Gastroesophageal sphincter (tissue), 4 donors: ENCODE data around the gene TENT4A. TPM values are rescaled to one million over a fixed set of nuclear protein-coding genes. Genes with fewer than 3 reads are reported as not detected.

Source experiments
- ATAC-seq: fragments of 150-250 bp; one replicate; pipeline ENCODE4 v1.9.1; 2016; ENCODE audit warnings: mild to moderate bottlenecking, moderate library complexity
- H3K27ac ChIP-seq, 4 donors: fragments of 200-600 bp; sonication (generic) in 3 of 4; 1 replicate in 3 of 4; 2 replicates in 1 of 4; pipeline ENCODE4 v1.5.1; 2016 to 2019
- H3K27me3 ChIP-seq: fragments of 200-600 bp; sonication (generic); one replicate; pipeline ENCODE4 v1.5.1; 2019
- H3K36me3 ChIP-seq, 2 donors: fragments of 200-600 bp; sonication (generic); one replicate each; pipeline ENCODE4 v1.5.1; 2019; ENCODE audit warnings: control low read depth in 1 of 2
- H3K4me1 ChIP-seq, 3 donors: fragments of 200-600 bp; sonication (generic); 1 replicate in 2 of 3; 2 replicates in 1 of 3; pipeline ENCODE4 v1.5.1; 2016 to 2019; ENCODE audit warnings: control low read depth in 2 of 3
- H3K4me3 ChIP-seq, 2 donors: fragments of 200-600 bp; sonication (generic); one replicate each; pipeline ENCODE4 v1.5.1; 2019; ENCODE audit warnings: mild to moderate bottlenecking in 1 of 2, moderate library complexity in 1 of 2
- H3K9me3 ChIP-seq, 3 donors: fragments of 200-600 bp; sonication (generic); one replicate each; pipeline ENCODE4 v1.5.1; 2017 to 2019; ENCODE audit warnings: control low read depth in 2 of 3
- EP300 ChIP-seq: sonication (generic); formaldehyde crosslinking; IDR thresholded peaks from one replicate; pipeline ENCODE4 v1.6.1; 2017; ENCODE audit warnings: antibody characterized with exemption, mild to moderate bottlenecking
- POLR2A ChIP-seq, 2 donors: fragments of 450-650 bp; IDR thresholded peaks; one replicate each; pipeline ENCODE4 v1.6.1; 2017; ENCODE audit warnings: antibody characterized with exemption in 2 of 2, mild to moderate bottlenecking in 2 of 2, moderate library complexity in 1 of 2
- POLR2AphosphoS5 ChIP-seq: sonication (generic); formaldehyde crosslinking; IDR thresholded peaks from one replicate; pipeline ENCODE4 v1.6.1; 2017; ENCODE audit warnings: antibody characterized with exemption
- WGBS, 2 donors: methylation state at CpG; one replicate each; pipeline ENCODE4 v1.1.5; 2018; ENCODE audit warnings: low coverage in 1 of 2; 5-methylcytosine and 5-hydroxymethylcytosine counted together
- total RNA-seq, 4 donors: library from RNA; depleted of rRNA; stranded (reverse); fragments of >200 nt; gene quantifications; one replicate each; pipeline ENCODE4 v1.1.0, GENCODE V29; 2016
- TF ChIP-seq, protein P1 (sequence below), 4 experiments: fragments of 200-600 bp in 2 of 4; fragments of 450-650 bp in 2 of 4; sonication (generic) in 1 of 4; IDR thresholded peaks; one replicate each; pipeline ENCODE4 v1.5.1; 2017 to 2019; ENCODE audit warnings: antibody characterized with exemption in 4 of 4, mild to moderate bottlenecking in 2 of 4, moderate library complexity in 2 of 4

TENT4A gene
- total RNA-seq, 4 donors from 2014 or later: 15.8 to 21.3 (median 17.3) TPM

DNA sequence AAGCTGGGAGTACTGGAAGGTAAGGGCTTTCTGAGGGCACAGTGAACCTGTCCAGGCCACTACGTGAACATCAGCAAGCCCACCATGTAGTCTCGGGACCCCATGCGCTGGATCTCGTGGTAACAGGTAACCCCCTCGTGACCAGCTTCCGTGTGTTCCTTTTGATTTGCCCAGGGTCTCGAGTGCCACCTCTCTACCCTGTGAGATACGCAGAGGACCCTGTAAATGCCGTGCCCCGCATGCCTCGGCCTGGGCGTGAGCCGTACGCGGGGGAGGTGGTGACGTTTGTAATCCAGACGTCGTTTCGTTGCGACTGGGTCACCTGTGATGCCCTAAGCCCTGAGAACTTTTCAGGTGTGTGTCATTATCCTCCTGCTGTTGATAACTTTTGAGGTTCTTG is 45.5 kb downstream of the TENT4A start:
- H3K27ac ChIP-seq: no peak overlapping the region
- no peaks in the 10 kb centered on the region for H3K9me3 ChIP-seq
- no peaks in the 10 kb centered on the region for H3K4me1 ChIP-seq
- WGBS, 2 donors: 89 to 100% methylated on average over 7 to 10 of the region's 20 CpGs
- TF ChIP-seq POLR2AphosphoS5 (no peak), POLR2A (IDR thresholded peaks at IDR 0.05) (no peak), EP300 (no peak)
- TF ChIP-seq, protein P1, sequence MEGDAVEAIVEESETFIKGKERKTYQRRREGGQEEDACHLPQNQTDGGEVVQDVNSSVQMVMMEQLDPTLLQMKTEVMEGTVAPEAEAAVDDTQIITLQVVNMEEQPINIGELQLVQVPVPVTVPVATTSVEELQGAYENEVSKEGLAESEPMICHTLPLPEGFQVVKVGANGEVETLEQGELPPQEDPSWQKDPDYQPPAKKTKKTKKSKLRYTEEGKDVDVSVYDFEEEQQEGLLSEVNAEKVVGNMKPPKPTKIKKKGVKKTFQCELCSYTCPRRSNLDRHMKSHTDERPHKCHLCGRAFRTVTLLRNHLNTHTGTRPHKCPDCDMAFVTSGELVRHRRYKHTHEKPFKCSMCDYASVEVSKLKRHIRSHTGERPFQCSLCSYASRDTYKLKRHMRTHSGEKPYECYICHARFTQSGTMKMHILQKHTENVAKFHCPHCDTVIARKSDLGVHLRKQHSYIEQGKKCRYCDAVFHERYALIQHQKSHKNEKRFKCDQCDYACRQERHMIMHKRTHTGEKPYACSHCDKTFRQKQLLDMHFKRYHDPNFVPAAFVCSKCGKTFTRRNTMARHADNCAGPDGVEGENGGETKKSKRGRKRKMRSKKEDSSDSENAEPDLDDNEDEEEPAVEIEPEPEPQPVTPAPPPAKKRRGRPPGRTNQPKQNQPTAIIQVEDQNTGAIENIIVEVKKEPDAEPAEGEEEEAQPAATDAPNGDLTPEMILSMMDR (IDR thresholded peaks at IDR 0.05): no peak
- peaks cover 0 to 57% of the 10 kb centered on the region in 2 donors for H3K36me3 ChIP-seq
- H3K4me3 ChIP-seq: no peak overlapping the region
- no peaks in the 10 kb centered on the region for H3K27me3 ChIP-seq
- ATAC-seq: no peak

DNA sequence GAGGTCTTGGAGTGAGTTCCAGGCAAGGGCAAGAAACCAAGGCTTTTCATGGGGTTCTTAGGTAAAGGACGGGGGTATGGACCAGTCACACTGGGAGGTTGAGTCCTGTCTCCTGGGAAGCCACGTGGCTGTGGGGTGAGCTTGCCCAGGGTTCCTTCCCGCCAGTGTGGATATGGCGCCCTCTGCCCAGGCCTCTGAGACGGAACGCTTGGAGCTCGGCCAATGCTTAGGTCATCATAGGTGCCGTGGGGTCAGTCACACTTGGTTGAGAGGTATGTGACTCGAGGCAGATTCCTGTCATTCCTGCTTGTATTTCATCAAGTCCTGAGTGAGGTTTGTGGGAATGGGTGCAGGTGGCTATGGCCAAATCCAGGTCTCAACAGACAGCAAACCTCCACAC is 46.2 kb downstream of the TENT4A start:
- H3K36me3 ChIP-seq: peaks cover 0 to 50% of the 10 kb centered on the region in 2 donors
- no peak overlapping the region for H3K27ac ChIP-seq
- no peak overlapping the region for H3K4me3 ChIP-seq
- H3K4me1 ChIP-seq: no peaks in the 10 kb centered on the region
- no peaks in the 10 kb centered on the region for H3K9me3 ChIP-seq
- WGBS, 2 donors: no CpG with 5 or more reads among the region's 9 CpGs
- no peak for TF ChIP-seq POLR2A (IDR thresholded peaks at IDR 0.05)
- no peak for TF ChIP-seq POLR2AphosphoS5
- TF ChIP-seq, protein P1 (IDR thresholded peaks at IDR 0.05): no peak
- no peak for TF ChIP-seq EP300
- ATAC-seq: no peak
- H3K27me3 ChIP-seq: no peaks in the 10 kb centered on the region

GRCh38 chr5:6759983-6760382 is 46.8 kb downstream of the TENT4A start:
- Histone ChIP-seq H3K27ac (no peak overlapping the region), H3K4me3 (no peak overlapping the region), H3K27me3 (no peaks in the 10 kb centered on the region), H3K36me3 (peaks cover 0 to 44% of the 10 kb centered on the region in 2 donors), H3K4me1 (no peaks in the 10 kb centered on the region), H3K9me3 (no peaks in the 10 kb centered on the region)
- WGBS, 2 donors: no CpG with 5 or more reads among the region's 5 CpGs
- TF ChIP-seq POLR2A (IDR thresholded peaks at IDR 0.05): no peak
- TF ChIP-seq, protein P1 (IDR thresholded peaks at IDR 0.05): no peak
- TF ChIP-seq EP300: no peak
- TF ChIP-seq POLR2AphosphoS5: no peak
- ATAC-seq: no peak

- Histone ChIP-seq H3K27ac (no peak overlapping the region), H3K36me3 (peaks cover 0 to 37% of the 10 kb centered on the region in 2 donors), H3K4me1 (peaks cover 0 to 3% (median 2%) of the 10 kb centered on the region in 3 donors), H3K27me3 (no peaks in the 10 kb centered on the region), H3K9me3 (no peaks in the 10 kb centered on the region), H3K4me3 (no peak overlapping the region)
- ATAC-seq: peak; percentile 30
- TF ChIP-seq, protein P1 (IDR thresholded peaks at IDR 0.05): no peak
- TF ChIP-seq POLR2AphosphoS5 (no peak), POLR2A (IDR thresholded peaks at IDR 0.05) (no peak), EP300 (no peak)
- 70 to 80% methylated on average over 6 to 9 of the region's 9 CpGs for WGBS, 2 donors
These were observed 47.5 kb downstream of the TENT4A start for GRCh38 chr5:6760686-6761085.

DNA sequence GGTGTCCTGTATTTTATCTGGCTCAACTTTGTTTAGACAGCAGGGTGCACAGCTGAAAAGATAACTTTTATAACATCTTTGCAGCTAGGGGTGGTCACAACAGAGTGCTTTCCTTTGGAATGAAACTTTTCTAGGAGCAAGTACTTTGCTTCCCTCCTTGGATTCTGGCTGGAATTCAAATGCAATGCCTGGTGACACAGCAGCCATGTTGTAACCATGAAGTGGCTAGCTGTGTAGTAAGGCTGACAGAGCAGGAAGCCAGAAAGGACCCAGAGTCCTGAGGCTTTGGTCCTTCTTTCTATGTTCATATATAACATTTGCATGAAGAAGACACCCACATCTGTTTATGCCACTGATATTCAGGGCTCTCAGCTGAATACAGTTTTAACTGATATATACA is 48.1 kb downstream of the TENT4A start:
- TF ChIP-seq POLR2AphosphoS5: no peak
- no peak for TF ChIP-seq POLR2A (IDR thresholded peaks at IDR 0.05)
- TF ChIP-seq, protein P1 (IDR thresholded peaks at IDR 0.05): no peak
- H3K27ac ChIP-seq: no peak overlapping the region
- H3K9me3 ChIP-seq: no peaks in the 10 kb centered on the region
- peaks cover 0 to 9% (median 4%) of the 10 kb centered on the region in 3 donors for H3K4me1 ChIP-seq
- H3K36me3 ChIP-seq: peaks cover 0 to 31% of the 10 kb centered on the region in 2 donors
- no peak overlapping the region for H3K4me3 ChIP-seq
- H3K27me3 ChIP-seq: no peaks in the 10 kb centered on the region
- ATAC-seq: no peak
